ENCODE data around the gene NRL. TPM values are rescaled to one million over a fixed set of nuclear protein-coding genes. Genes with fewer than 3 reads are reported as not detected.

The NRL gene
- total and polyA plus RNA-seq, 2 donors (not counting 3 experiments of a cell fraction or from before 2014, with no cell fraction given): 0.71 to 1.1 TPM

DNA sequence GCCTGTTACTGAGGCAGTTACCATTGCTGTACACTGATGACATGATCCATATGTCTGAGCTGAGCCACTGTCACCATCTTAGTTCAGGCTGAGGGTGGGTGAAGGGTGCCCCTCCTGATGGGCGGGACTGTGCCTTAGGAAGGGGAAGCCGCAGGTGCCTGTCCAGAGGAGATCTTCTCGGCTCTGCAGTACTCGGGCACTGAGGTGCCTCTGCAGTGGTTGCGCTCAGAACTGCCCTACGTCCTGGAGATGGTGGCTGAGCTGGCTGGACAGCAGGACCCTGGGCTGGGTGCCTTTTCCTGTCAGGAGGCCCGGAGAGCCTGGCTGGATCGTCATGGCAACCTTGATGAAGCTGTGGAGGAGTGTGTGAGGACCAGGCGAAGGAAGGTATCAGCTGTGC is 36.2 kb upstream of the NRL start:
- FAIRE-seq (no peak), DNase-seq (ENCODE audit: low read depth, low spot score) (no peak)
- Histone ChIP-seq H4K20me1 (replicated peaks; ENCODE audit: control insufficient read depth, extremely low read depth, insufficient read depth, low read length) (no peaks in the 10 kb centered on the region), H3K4me2 (ENCODE audit: insufficient read depth, low read length) (no peak overlapping the region), H3K9me1 (replicated peaks; ENCODE audit: control insufficient read depth, extremely low read depth, insufficient read depth, low read length) (no peaks in the 10 kb centered on the region), H3K27me3 (ENCODE audit: control insufficient read depth in 2 of 2, insufficient read depth in 2 of 2, low read length in 2 of 2) (no peaks in the 10 kb centered on the region), H3K79me2 (ENCODE audit: control insufficient read depth, insufficient read depth, low read length) (peaks cover 17% of the 10 kb centered on the region), H3K9me3 (replicated peaks; ENCODE audit: control insufficient read depth, insufficient read depth, low read length) (no peaks in the 10 kb centered on the region), H3K9ac (replicated peaks; ENCODE audit: extremely low read depth, insufficient read depth, low read length) (no peak overlapping the region), H3K36me3 (ENCODE audit: control insufficient read depth in 2 of 2, extremely low read depth in 1 of 2, insufficient read depth in 2 of 2, low read length in 2 of 2) (peaks cover 13 to 34% of the 10 kb centered on the region in 2 experiments), H3K4me1 (ENCODE audit: control insufficient read depth, extremely low read depth, insufficient read depth, low read length) (peaks cover 10% of the 10 kb centered on the region), H3K4me3 (replicated peaks in 1 of 3; ENCODE audit: insufficient read depth in 1 of 3, low read depth in 1 of 3, low read length in 3 of 3) (no peak overlapping the region), H3K27ac (ENCODE audit: insufficient read depth, low read depth, low read length) (no peak overlapping the region), H2AFZ (ENCODE audit: low read depth, low read length) (no peak overlapping the region)
- TF ChIP-seq POLR2A (IDR thresholded peaks at IDR 0.05; ENCODE audit: low read depth, low read length) (no peak), MYC (IDR thresholded peaks at IDR 0.05; ENCODE audit: low read depth, low read length) (no peak), EZH2 (IDR thresholded peaks at IDR 0.05; ENCODE audit: borderline replicate concordance, low read depth, low read length, severe bottlenecking) (no peak), JUN (IDR thresholded peaks at IDR 0.05; ENCODE audit: borderline replicate concordance, insufficient read depth, insufficient read length, low read depth) (no peak), GATA2 (IDR thresholded peaks at IDR 0.05; ENCODE audit: insufficient read depth, insufficient read length, low read depth, low read length) (no peak), POLR2AphosphoS5 (IDR thresholded peaks at IDR 0.05; ENCODE audit: insufficient read depth, low read depth, low read length) (no peak), FOS (IDR thresholded peaks at IDR 0.05; ENCODE audit: borderline replicate concordance, insufficient read depth, low read length) (no peak)
- TF ChIP-seq, protein P1, sequence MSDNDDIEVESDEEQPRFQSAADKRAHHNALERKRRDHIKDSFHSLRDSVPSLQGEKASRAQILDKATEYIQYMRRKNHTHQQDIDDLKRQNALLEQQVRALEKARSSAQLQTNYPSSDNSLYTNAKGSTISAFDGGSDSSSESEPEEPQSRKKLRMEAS (IDR thresholded peaks at IDR 0.05; ENCODE audit: insufficient read depth, insufficient read length): no peak
- TF ChIP-seq, protein P2, sequence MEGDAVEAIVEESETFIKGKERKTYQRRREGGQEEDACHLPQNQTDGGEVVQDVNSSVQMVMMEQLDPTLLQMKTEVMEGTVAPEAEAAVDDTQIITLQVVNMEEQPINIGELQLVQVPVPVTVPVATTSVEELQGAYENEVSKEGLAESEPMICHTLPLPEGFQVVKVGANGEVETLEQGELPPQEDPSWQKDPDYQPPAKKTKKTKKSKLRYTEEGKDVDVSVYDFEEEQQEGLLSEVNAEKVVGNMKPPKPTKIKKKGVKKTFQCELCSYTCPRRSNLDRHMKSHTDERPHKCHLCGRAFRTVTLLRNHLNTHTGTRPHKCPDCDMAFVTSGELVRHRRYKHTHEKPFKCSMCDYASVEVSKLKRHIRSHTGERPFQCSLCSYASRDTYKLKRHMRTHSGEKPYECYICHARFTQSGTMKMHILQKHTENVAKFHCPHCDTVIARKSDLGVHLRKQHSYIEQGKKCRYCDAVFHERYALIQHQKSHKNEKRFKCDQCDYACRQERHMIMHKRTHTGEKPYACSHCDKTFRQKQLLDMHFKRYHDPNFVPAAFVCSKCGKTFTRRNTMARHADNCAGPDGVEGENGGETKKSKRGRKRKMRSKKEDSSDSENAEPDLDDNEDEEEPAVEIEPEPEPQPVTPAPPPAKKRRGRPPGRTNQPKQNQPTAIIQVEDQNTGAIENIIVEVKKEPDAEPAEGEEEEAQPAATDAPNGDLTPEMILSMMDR (IDR thresholded peaks at IDR 0.05; ENCODE audit: extremely low read depth in 1 of 2, insufficient read depth in 1 of 2, low read depth in 1 of 2, low read length in 2 of 2): no peak
- BruUV-seq (replicated peaks): no TSS peak
- ChIA-PET POLR2A (no interaction called here), CTCF (interaction anchor here (7.8 kb wide), 1 partner anchor 10 kb away, joined by 63 read pairs; the partner anchor contains the start of gene IRF9)
- dilution Hi-C loops (cut with MboI; ENCODE audit: extremely low pct_ligation_motif_present, low sequenced_read_pairs) (no loop called here), intact Hi-C loops (cut with micrococcal nuclease) (no loop called here)

Measured in endothelial cell of umbilical vein (primary cell).